Osteoblast (primary cell): ENCODE results near the gene PDE11A. TPM values are rescaled to one million over a fixed set of nuclear protein-coding genes. Genes with fewer than 3 reads are reported as not detected.

Source experiments
- DNase-seq: peaks from one replicate; pipeline ENCODE4 v3.0.0; 2011; ENCODE audit warnings: low spot score, mixed read lengths; ENCODE audit not compliant: insufficient read length; ENCODE audit errors: missing footprints
- H2AFZ ChIP-seq: 2 replicates; pipeline ENCODE4 v1.6.0; 2011; ENCODE audit warnings: mild to moderate bottlenecking, low read length
- H3K27ac ChIP-seq: 2 replicates; pipeline ENCODE4 v1.5.1; 2011; ENCODE audit warnings: mild to moderate bottlenecking, low read depth, low read length, moderate library complexity
- H3K27me3 ChIP-seq: 2 replicates; pipeline ENCODE4 v1.6.0; 2012; ENCODE audit warnings: mild to moderate bottlenecking, control low read depth, inconsistent platforms, low read length, moderate library complexity; ENCODE audit not compliant: insufficient read depth
- H3K36me3 ChIP-seq: 2 replicates; pipeline ENCODE4 v1.5.1; 2011; ENCODE audit warnings: mild to moderate bottlenecking, low read length, control low read depth, moderate library complexity; ENCODE audit not compliant: insufficient read depth
- H3K4me1 ChIP-seq: 2 replicates; pipeline ENCODE4 v1.5.1; 2011; ENCODE audit warnings: mild to moderate bottlenecking, low read length, control low read depth, moderate library complexity; ENCODE audit not compliant: insufficient read depth
- H3K4me2 ChIP-seq: 2 replicates; pipeline ENCODE4 v1.6.0; 2011; ENCODE audit warnings: mild to moderate bottlenecking, low read length; ENCODE audit not compliant: insufficient read depth
- H3K4me3 ChIP-seq: fragments of 200-600 bp; sonication (generic); 3 replicates; pipeline ENCODE4 v1.5.1; 2012; ENCODE audit warnings: mild to moderate bottlenecking, low read length, inconsistent platforms; ENCODE audit not compliant: insufficient read depth
- H3K79me2 ChIP-seq: 2 replicates; pipeline ENCODE4 v1.6.0; 2012; ENCODE audit warnings: mild to moderate bottlenecking, low read length, control low read depth, inconsistent platforms; ENCODE audit not compliant: insufficient read depth
- H3K9me3 ChIP-seq: 2 replicates; pipeline ENCODE4 v1.5.1; 2011; ENCODE audit warnings: low read depth, low read length, control low read depth
- H4K20me1 ChIP-seq: 2 replicates; pipeline ENCODE4 v1.6.0; 2012; ENCODE audit warnings: mild to moderate bottlenecking, low read length, control low read depth; ENCODE audit not compliant: insufficient read depth
- CTCF ChIP-seq: IDR thresholded peaks from 2 replicates; pipeline ENCODE4 v1.5.1; 2011; ENCODE audit warnings: mild to moderate bottlenecking, low read depth, low read length, moderate library complexity; ENCODE audit errors: extremely low read depth
- total RNA-seq: library from RNA; depleted of rRNA; stranded (reverse); fragments of >200 nt; gene quantifications from 2 replicates; pipeline ENCODE4 v1.2.3, GENCODE V29; 2012

The PDE11A gene
- total RNA-seq, 1 donor = 0.36 TPM

- Histone ChIP-seq H2AFZ (no peak overlapping the region), H3K4me1 (no peaks in the 10 kb centered on the region), H3K36me3 (no peaks in the 10 kb centered on the region), H3K4me3 (no peak overlapping the region), H4K20me1 (no peaks in the 10 kb centered on the region), H3K27ac (no peak overlapping the region), H3K27me3 (no peaks in the 10 kb centered on the region), H3K4me2 (no peak overlapping the region), H3K79me2 (no peaks in the 10 kb centered on the region), H3K9me3 (no peaks in the 10 kb centered on the region)
- no peak for DNase-seq
- TF ChIP-seq CTCF = no peak
Observed at GRCh38 chr2:177670791-177671535, 401.6 kb downstream of the PDE11A start.

DNA sequence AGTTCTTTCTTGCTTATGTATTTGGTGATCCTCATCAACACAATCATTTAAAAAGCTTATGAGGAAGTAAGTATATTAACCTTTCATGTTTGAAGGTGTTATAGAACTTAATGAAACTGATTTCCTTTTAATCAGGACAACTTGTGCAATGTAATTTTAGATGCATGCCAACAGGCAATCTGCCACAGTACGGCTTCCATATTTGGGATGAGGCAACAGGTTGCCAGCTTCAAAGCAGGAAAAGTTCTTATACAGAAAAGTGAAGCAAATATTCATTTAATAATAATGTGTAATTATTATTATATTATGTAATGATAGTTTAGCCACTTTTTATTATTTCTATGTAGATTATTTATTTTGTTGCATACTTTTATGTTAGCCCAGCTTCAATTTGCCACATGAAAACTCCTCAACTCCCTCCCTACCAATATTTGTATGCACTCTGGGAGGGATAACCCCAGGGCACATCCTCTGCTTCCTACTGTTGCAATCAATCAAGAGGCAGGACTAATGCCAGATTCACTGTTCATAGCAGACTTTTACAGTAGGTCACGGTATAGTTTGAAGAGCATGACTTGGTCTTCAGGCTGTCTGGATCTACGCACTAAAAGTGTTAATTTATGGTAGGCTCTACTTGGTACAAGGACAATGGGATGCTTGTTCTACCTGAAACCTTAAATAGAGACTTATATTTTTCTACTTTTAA is 402.8 kb downstream of the PDE11A start:
- H3K4me1 ChIP-seq = no peaks in the 10 kb centered on the region
- no peak overlapping the region for H3K4me2 ChIP-seq
- H3K79me2 ChIP-seq = no peaks in the 10 kb centered on the region
- DNase-seq = no peak
- TF ChIP-seq CTCF = no peak
- H3K27me3 ChIP-seq = no peaks in the 10 kb centered on the region
- no peaks in the 10 kb centered on the region for H3K36me3 ChIP-seq
- H3K27ac ChIP-seq = no peak overlapping the region
- H4K20me1 ChIP-seq = no peaks in the 10 kb centered on the region
- no peak overlapping the region for H2AFZ ChIP-seq
- no peak overlapping the region for H3K4me3 ChIP-seq
- no peaks in the 10 kb centered on the region for H3K9me3 ChIP-seq

DNA sequence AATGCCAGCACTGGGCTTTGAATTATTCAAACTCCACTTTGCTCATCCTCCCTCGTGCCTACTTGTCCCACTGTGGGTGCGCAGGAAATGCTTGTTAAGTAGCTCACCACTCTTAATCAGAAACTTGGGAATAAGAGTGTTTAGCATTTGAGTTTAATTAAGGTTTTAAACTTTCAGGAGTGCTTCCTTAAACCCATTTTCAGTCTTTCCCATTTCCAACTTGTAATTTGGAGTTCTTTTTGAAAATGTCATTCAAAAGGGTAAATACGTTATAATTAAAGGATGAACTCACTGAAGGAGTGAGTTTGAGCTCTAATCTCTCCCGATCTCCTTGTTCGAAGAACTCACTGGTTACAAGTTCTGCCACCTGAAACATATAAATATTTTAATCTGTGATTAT is 403.4 kb downstream of the PDE11A start:
- H3K9me3 ChIP-seq = no peaks in the 10 kb centered on the region
- no peak for DNase-seq
- H4K20me1 ChIP-seq = no peaks in the 10 kb centered on the region
- no peaks in the 10 kb centered on the region for H3K4me1 ChIP-seq
- H3K27me3 ChIP-seq = no peaks in the 10 kb centered on the region
- no peak overlapping the region for H3K4me3 ChIP-seq
- no peak for TF ChIP-seq CTCF
- H3K36me3 ChIP-seq = no peaks in the 10 kb centered on the region
- H3K27ac ChIP-seq = no peak overlapping the region
- H3K4me2 ChIP-seq = no peak overlapping the region
- H3K79me2 ChIP-seq = no peaks in the 10 kb centered on the region
- H2AFZ ChIP-seq = no peak overlapping the region

DNA sequence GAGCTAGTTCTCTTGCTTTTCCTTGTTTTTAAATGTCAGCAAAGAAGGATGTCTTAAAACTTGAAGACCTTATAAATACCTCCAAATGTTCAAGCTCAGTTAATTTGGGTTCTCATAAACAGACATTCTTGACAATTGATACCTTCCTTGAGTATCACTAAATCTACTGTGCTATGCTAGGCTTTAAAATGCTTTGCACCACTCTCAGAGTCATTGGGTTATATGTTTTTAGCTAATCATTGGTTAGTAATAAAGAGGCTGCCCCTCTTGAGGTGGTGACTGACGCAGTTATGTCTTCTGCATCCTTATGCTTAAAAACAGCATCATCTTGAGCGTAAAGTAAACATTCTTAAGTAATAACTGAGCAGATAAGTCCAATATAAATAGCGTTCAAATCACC is 404.0 kb downstream of the PDE11A start:
- no peaks in the 10 kb centered on the region for H3K9me3 ChIP-seq
- no peaks in the 10 kb centered on the region for H3K79me2 ChIP-seq
- no peak overlapping the region for H3K4me3 ChIP-seq
- H3K4me2 ChIP-seq = no peak overlapping the region
- DNase-seq = no peak
- H4K20me1 ChIP-seq = no peaks in the 10 kb centered on the region
- H3K27ac ChIP-seq = no peak overlapping the region
- no peaks in the 10 kb centered on the region for H3K4me1 ChIP-seq
- no peaks in the 10 kb centered on the region for H3K36me3 ChIP-seq
- no peak for TF ChIP-seq CTCF
- no peaks in the 10 kb centered on the region for H3K27me3 ChIP-seq
- H2AFZ ChIP-seq = no peak overlapping the region
